HepG2 (cell line): ENCODE measurements around the gene CAPN11. TPM values are rescaled to one million over a fixed set of nuclear protein-coding genes. Genes with fewer than 3 reads are reported as not detected.

Source experiments
- ATAC-seq: fragments of 200-7000 bp; cut with Tn5 transposase; 3 replicates; pipeline ENCODE4 v1.9.1; 2020; ENCODE audit warnings: mild to moderate bottlenecking, moderate library complexity
- BruUV-seq: library from RNA; stranded (reverse); fragments of 400-500 nt; replicated peaks from 2 replicates; lab custom pipeline; 2021; lab: Mats Ljungman, UMichigan
- CTCF ChIA-PET: fragments of 300-600 bp; formaldehyde crosslinking; extraction: SDS; loops from one replicate; lab custom pipeline; 2021; ENCODE audit warnings: low total read pairs, inconsistent platforms, low intra/inter-chr PET ratio; lab: Yijun Ruan, JAX
- POLR2A ChIA-PET: fragments of 350-600 bp; sonication (Branson Sonifier 250); formaldehyde crosslinking; loops from one replicate; lab custom pipeline; 2020; ENCODE audit warnings: antibody characterized with exemption, inconsistent platforms; lab: Yijun Ruan, JAX
- DNase-seq: peaks from one replicate; pipeline ENCODE4 v3.0.0-alpha.2; 2015; ENCODE audit warnings: low spot score
- FAIRE-seq: peaks from 3 replicates; lab custom pipeline; 2011; peaks lifted over from hg19 to GRCh38; lab: Jason Lieb, UNC
- H2AFZ ChIP-seq: one replicate; pipeline ENCODE4 v1.6.1; 2011; ENCODE audit warnings: low read length, inconsistent platforms
- H3K27ac ChIP-seq: fragments of 300-600 bp; 3 replicates; pipeline ENCODE4 v1.8.0; 2011; ENCODE audit warnings: mixed run types, mild to moderate bottlenecking, mixed read lengths, low read length, inconsistent platforms; ENCODE audit not compliant: insufficient read depth; ENCODE audit errors: extremely low read length
- H3K27me3 ChIP-seq, 2 experiments: fragments of 200-600 bp in 1 of 2; 2 replicates in 1 of 2; 3 replicates in 1 of 2; pipeline versions ENCODE4 v1.6.0 to v1.8.0; 2011; ENCODE audit warnings: low read length in 2 of 2, mild to moderate bottlenecking in 2 of 2, moderate library complexity in 2 of 2, inconsistent platforms in 1 of 2; ENCODE audit not compliant: insufficient read depth in 2 of 2, control insufficient read depth in 1 of 2
- H3K36me3 ChIP-seq, 2 experiments: fragments of 200-600 bp in 1 of 2; replicated peaks in 1 of 2; 2 replicates in 1 of 2; 3 replicates in 1 of 2; pipeline versions ENCODE4 v1.5.1 to v1.8.0; 2011; ENCODE audit warnings: low read length in 2 of 2, inconsistent platforms in 1 of 2; ENCODE audit not compliant: insufficient read depth in 2 of 2, control insufficient read depth in 1 of 2
- H3K4me1 ChIP-seq: 2 replicates; pipeline ENCODE4 v1.5.1; 2012; ENCODE audit warnings: low read length, inconsistent platforms; ENCODE audit not compliant: insufficient read depth
- H3K4me2 ChIP-seq: 2 replicates; pipeline ENCODE4 v1.6.0; 2011; ENCODE audit warnings: low read depth, low read length, inconsistent platforms
- H3K4me3 ChIP-seq, 3 experiments: fragments of 200-600 bp in 1 of 3; sonication (generic), shearing (Covaris generic) in 1 of 3; replicated peaks in 1 of 3; 2 replicates each; pipeline ENCODE4 v1.5.1; 2011 to 2016; ENCODE audit warnings: low read length in 3 of 3, inconsistent platforms in 2 of 3, low read depth in 2 of 3, mild to moderate bottlenecking in 2 of 3, control low read depth in 1 of 3, mixed read lengths in 1 of 3; ENCODE audit not compliant: insufficient read depth in 1 of 3
- H3K79me2 ChIP-seq: one replicate; pipeline ENCODE4 v1.6.1; 2011; ENCODE audit warnings: low read length, inconsistent platforms; ENCODE audit not compliant: insufficient read depth
- H3K9ac ChIP-seq: 2 replicates; pipeline ENCODE4 v1.6.0; 2011; ENCODE audit warnings: mild to moderate bottlenecking, low read depth, low read length, inconsistent platforms; ENCODE audit not compliant: insufficient read depth
- H3K9me3 ChIP-seq: 2 replicates; pipeline ENCODE4 v1.5.1; 2012; ENCODE audit warnings: mild to moderate bottlenecking, low read length
- H4K20me1 ChIP-seq: 2 replicates; pipeline ENCODE4 v1.6.0; 2011; ENCODE audit warnings: inconsistent platforms, mild to moderate bottlenecking, low read length, moderate library complexity; ENCODE audit not compliant: insufficient read depth
- HDAC1 ChIP-seq: sonication (generic); formaldehyde crosslinking; IDR thresholded peaks from 2 replicates; pipeline ENCODE4 v1.5.1; 2020; ENCODE audit warnings: mild to moderate bottlenecking, missing genetic modification reagents
- SNAI1 ChIP-seq: sonication (generic); formaldehyde crosslinking; IDR thresholded peaks from 2 replicates; pipeline ENCODE4 v1.5.0; 2020; ENCODE audit warnings: mild to moderate bottlenecking, missing genetic modification reagents, borderline replicate concordance
- ZC3H13 ChIP-seq: sonication (generic); formaldehyde crosslinking; IDR thresholded peaks from 2 replicates; pipeline ENCODE4 v1.8.1; 2023; ENCODE audit warnings: mild to moderate bottlenecking, missing genetic modification reagents, moderate library complexity
- ZNF317 ChIP-seq: sonication (generic); formaldehyde crosslinking; IDR thresholded peaks from 2 replicates; pipeline ENCODE4 v1.5.0; 2020; ENCODE audit warnings: mild to moderate bottlenecking, missing genetic modification reagents
- ZNF331 ChIP-seq: sonication (generic); formaldehyde crosslinking; IDR thresholded peaks from 2 replicates; pipeline ENCODE4 v1.4.0; 2020; ENCODE audit warnings: missing genetic modification reagents
- ZNF451 ChIP-seq: sonication (generic); formaldehyde crosslinking; IDR thresholded peaks from 2 replicates; pipeline ENCODE4 v1.5.0; 2020; ENCODE audit warnings: mild to moderate bottlenecking, missing genetic modification reagents
- ZNF557 ChIP-seq: sonication (generic); formaldehyde crosslinking; IDR thresholded peaks from 2 replicates; pipeline ENCODE4 v1.4.0; 2020; ENCODE audit warnings: missing genetic modification reagents
- ZNF768 ChIP-seq: sonication (generic); formaldehyde crosslinking; IDR thresholded peaks from 2 replicates; pipeline ENCODE4 v1.4.0; 2020; ENCODE audit warnings: missing genetic modification reagents
- WGBS: methylation state at CpG from one replicate; pipeline ENCODE4 v1.1.6; 2017; ENCODE audit warnings: low lambda C conversion rate; 5-methylcytosine and 5-hydroxymethylcytosine counted together
- in situ Hi-C: cut with HindIII; loops from 2 replicates; pipeline ENCODE4 v1.10.0; 2017; ENCODE audit warnings: low pct_unique_long_range_greater_than_20kb; ENCODE audit not compliant: extremely low pct_ligation_motif_present
- intact Hi-C: fragments of 100-400 bp; cut with micrococcal nuclease; formaldehyde crosslinking; loops from one replicate; pipeline ENCODE4 v1.10.0; 2022; ENCODE audit not compliant: unreplicated experiment
- polyA plus RNA-seq, 8 experiments: library from polyadenylated mRNA; depleted of rRNA in 3 of 8; stranded (reverse) in 7 of 8; unstranded in 1 of 8; fragments of >200 nt; fragmentation: Illumina TruSeq in 4 of 8; extraction: Trizol in 4 of 8; gene quantifications; 2 replicates each; pipeline versions ENCODE4 v1.2.1 to v1.2.3, GENCODE V29; 2011 to 2016; ENCODE audit warnings: low read depth in 4 of 8, missing spikeins in 1 of 8, mixed read lengths in 1 of 8; ENCODE audit not compliant: insufficient read depth in 1 of 8
- total RNA-seq, 5 experiments: library from RNA; depleted of rRNA; stranded (reverse); fragments of >200 nt; fragmentation: Illumina TruSeq; extraction: Trizol; gene quantifications; 2 replicates each; pipeline ENCODE4 v1.2.3, GENCODE V29; 2016; ENCODE audit warnings: low read depth in 1 of 5
- TF ChIP-seq, protein P1 (sequence below): IDR thresholded peaks from 2 replicates; pipeline ENCODE4 v1.6.1; 2016; ENCODE audit warnings: missing genetic modification reagents, missing compliant biosample characterization
- TF ChIP-seq, protein P2 (sequence below): sonication (generic); formaldehyde crosslinking; IDR thresholded peaks from 2 replicates; pipeline ENCODE4 v1.4.0; 2020; ENCODE audit warnings: low read depth, missing genetic modification reagents

Gene CAPN11
- total and polyA plus RNA-seq, 2 of the 13 experiments (the other 11 are each of a cell fraction or from before 2014, with no cell fraction given): 0.07 to 0.11 TPM

DNA sequence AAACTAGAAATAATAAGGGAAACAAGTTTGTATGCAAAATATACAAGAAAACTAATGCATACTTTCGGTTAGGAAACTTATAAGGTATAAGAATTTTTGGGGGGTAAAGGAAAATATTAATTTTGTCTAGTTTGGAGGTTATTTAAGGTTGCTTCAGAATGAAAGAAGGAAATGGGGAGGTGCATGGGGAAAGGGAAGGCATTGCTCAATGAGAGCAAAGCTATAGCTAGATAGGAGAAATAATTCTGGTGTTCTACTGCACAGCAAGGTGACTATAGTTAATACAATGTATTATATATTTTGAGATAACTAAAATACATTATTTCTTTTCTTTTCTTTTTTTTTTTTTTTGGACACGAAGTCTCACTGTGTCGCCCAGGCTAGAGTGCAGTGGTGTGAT is 52.7 kb downstream of the CAPN11 start:
- Histone ChIP-seq H2AFZ (no peak overlapping the region), H3K27me3 (peaks cover 0 to 15% of the 10 kb centered on the region in 2 experiments; a peak in 3 of 5 replicates), H3K4me1 (peaks cover 46% of the 10 kb centered on the region), H3K9me3 (no peaks in the 10 kb centered on the region), H3K79me2 (no peaks in the 10 kb centered on the region), H3K36me3 (no peaks in the 10 kb centered on the region), H3K4me2 (no peak overlapping the region), H3K4me3 (no peak overlapping the region), H4K20me1 (no peaks in the 10 kb centered on the region), H3K27ac (no peak overlapping the region), H3K9ac (no peak overlapping the region)
- intact Hi-C loops: no loop called here
- 50% methylated on average over 3 of the region's 3 CpGs for WGBS
- DNase-seq: no peak
- POLR2A ChIA-PET: interaction anchor here (1.1 kb wide), 1 partner anchor 18 kb away, joined by 3 read pairs; no protein-coding TSS in a partner anchor
- FAIRE-seq: no peak
- TF ChIP-seq SNAI1 (CRISPR knock-in tag) (no peak), ZNF331 (no peak), HDAC1 (CRISPR knock-in tag) (no peak), ZNF317 (no peak), ZC3H13 (CRISPR knock-in tag) (no peak), ZNF557 (no peak), ZNF451 (CRISPR knock-in tag) (no peak)
- TF ChIP-seq, protein P1, sequence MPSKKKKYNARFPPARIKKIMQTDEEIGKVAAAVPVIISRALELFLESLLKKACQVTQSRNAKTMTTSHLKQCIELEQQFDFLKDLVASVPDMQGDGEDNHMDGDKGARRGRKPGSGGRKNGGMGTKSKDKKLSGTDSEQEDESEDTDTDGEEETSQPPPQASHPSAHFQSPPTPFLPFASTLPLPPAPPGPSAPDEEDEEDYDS (CRISPR knock-in tag): no peak
- no peak for ATAC-seq
- no TSS peak for BruUV-seq
- CTCF ChIA-PET: no interaction called here
- in situ Hi-C loops: no loop called here

DNA sequence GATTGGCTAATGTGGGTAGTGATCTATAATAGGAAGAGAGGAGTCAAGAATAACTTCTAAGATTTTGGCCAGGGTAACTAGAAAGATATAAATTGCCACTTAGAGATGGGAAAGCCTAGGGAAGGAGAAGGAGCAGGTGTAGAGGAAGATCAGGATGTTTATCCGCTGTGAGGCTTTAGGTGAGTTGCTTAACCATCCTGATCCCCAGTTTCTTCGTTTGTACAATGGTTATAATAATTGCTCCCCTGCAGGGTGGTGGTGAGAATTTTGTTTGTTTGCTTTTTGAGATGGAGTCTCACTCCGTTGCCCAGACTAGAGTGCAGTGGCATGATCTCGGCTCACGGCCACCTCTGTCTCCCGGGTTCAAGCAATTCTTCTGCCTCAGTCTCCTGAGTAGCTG is 55.7 kb downstream of the CAPN11 start:
- Histone ChIP-seq H3K27ac (no peak overlapping the region), H3K79me2 (no peaks in the 10 kb centered on the region), H4K20me1 (no peaks in the 10 kb centered on the region), H3K36me3 (no peaks in the 10 kb centered on the region), H3K4me2 (no peak overlapping the region), H3K27me3 (peaks cover 0 to 26% of the 10 kb centered on the region in 2 experiments; a peak in 4 of 5 replicates), H3K4me3 (no peak overlapping the region), H3K9ac (no peak overlapping the region), H3K4me1 (peaks cover 45% of the 10 kb centered on the region), H2AFZ (no peak overlapping the region), H3K9me3 (no peaks in the 10 kb centered on the region)
- in situ Hi-C loops (no loop called here), intact Hi-C loops (no loop called here)
- TF ChIP-seq ZNF768 (CRISPR knock-in tag): peak; percentile 28; the same call in 1 of the 2 replicates
- TF ChIP-seq, protein P2, sequence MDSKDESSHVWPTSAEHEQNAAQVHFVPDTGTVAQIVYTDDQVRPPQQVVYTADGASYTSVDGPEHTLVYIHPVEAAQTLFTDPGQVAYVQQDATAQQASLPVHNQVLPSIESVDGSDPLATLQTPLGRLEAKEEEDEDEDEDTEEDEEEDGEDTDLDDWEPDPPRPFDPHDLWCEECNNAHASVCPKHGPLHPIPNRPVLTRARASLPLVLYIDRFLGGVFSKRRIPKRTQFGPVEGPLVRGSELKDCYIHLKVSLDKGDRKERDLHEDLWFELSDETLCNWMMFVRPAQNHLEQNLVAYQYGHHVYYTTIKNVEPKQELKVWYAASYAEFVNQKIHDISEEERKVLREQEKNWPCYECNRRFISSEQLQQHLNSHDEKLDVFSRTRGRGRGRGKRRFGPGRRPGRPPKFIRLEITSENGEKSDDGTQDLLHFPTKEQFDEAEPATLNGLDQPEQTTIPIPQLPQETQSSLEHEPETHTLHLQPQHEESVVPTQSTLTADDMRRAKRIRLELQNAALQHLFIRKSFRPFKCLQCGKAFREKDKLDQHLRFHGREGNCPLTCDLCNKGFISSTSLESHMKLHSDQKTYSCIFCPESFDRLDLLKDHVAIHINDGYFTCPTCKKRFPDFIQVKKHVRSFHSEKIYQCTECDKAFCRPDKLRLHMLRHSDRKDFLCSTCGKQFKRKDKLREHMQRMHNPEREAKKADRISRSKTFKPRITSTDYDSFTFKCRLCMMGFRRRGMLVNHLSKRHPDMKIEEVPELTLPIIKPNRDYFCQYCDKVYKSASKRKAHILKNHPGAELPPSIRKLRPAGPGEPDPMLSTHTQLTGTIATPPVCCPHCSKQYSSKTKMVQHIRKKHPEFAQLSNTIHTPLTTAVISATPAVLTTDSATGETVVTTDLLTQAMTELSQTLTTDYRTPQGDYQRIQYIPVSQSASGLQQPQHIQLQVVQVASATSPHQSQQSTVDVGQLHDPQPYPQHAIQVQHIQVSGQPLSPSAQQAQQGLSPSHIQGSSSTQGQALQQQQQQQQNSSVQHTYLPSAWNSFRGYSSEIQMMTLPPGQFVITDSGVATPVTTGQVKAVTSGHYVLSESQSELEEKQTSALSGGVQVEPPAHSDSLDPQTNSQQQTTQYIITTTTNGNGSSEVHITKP (CRISPR knock-in tag): no peak
- no peak for FAIRE-seq
- DNase-seq: no peak
- POLR2A ChIA-PET: interaction anchor here (0.9 to 1.5 kb wide), 2 partner anchors 9 to 32 kb away, joined by 3 read pairs; partner anchors contain the start of genes HSP90AB1 and SLC29A1
- BruUV-seq: no TSS peak
- ATAC-seq: no peak
- 38% methylated on average over 6 of the region's 6 CpGs for whole genome bisulfite sequencing
- CTCF ChIA-PET: no interaction called here
